ENCODE data around the gene CYP27C1.

Gene CYP27C1

Small RNA genes within 50 kb of the gene (small RNA-seq; reads per million reads assigned to genes)
- gene NIFKP9 = 0 reads per million in 2 experiments
